Chondrocyte (in vitro differentiated cells): ENCODE results near the gene SLCO1C1. TPM values are rescaled to one million over a fixed set of nuclear protein-coding genes. Genes with fewer than 3 reads are reported as not detected.

ENCODE experiments used
- DNase-seq: peaks from one replicate; pipeline ENCODE4 v3.0.0; 2021; ENCODE audit warnings: mixed read lengths, low spot score
- H3K27ac Mint-ChIP-seq: one replicate; pipeline ENCODE4 v1.8.0; 2021; ENCODE audit warnings: mild to moderate bottlenecking, moderate library complexity, mixed read lengths; ENCODE audit not compliant: unreplicated experiment
- H3K27me3 Mint-ChIP-seq: 2 replicates; pipeline ENCODE4 v1.8.0; 2021; ENCODE audit warnings: low read depth, mixed read lengths
- H3K36me3 Mint-ChIP-seq: 2 replicates; pipeline ENCODE4 v1.8.0; 2021; ENCODE audit warnings: low read depth, mixed read lengths
- H3K4me1 Mint-ChIP-seq: 2 replicates; pipeline ENCODE4 v1.8.0; 2021; ENCODE audit warnings: low read depth, mild to moderate bottlenecking, mixed read lengths
- H3K4me3 Mint-ChIP-seq: one replicate; pipeline ENCODE4 v1.8.0; 2021; ENCODE audit warnings: mild to moderate bottlenecking, moderate library complexity, mixed read lengths; ENCODE audit not compliant: unreplicated experiment
- H3K9me3 Mint-ChIP-seq: 2 replicates; pipeline ENCODE4 v1.8.0; 2021; ENCODE audit warnings: low read depth, mixed read lengths
- CTCF ChIP-seq: fragments of 200-600 bp; sonication (generic); IDR thresholded peaks from 2 replicates; pipeline ENCODE4 v1.5.0; 2021; ENCODE audit warnings: antibody characterized with exemption, mild to moderate bottlenecking, moderate library complexity
- total RNA-seq: library from RNA; stranded (reverse); gene quantifications from 3 replicates; pipeline ENCODE4 v1.2.1, GENCODE V29; 2021

SLCO1C1 gene
- total RNA-seq, 1 donor from 2014 or later = 0.99 TPM

- Mint-ChIP-seq H3K9me3 (peaks cover 7% of the 10 kb centered on the region), H3K4me1 (no peaks in the 10 kb centered on the region), H3K27ac (no peak overlapping the region), H3K36me3 (peaks cover 34% of the 10 kb centered on the region), H3K4me3 (no peak overlapping the region), H3K27me3 (no peaks in the 10 kb centered on the region)
- no peak for TF ChIP-seq CTCF
- DNase-seq = no peak
Observed at GRCh38 chr12:20681334-20681733, 13.8 kb upstream of the SLCO1C1 start.

- Mint-ChIP-seq H3K27me3 (no peaks in the 10 kb centered on the region), H3K4me3 (no peak overlapping the region), H3K36me3 (no peaks in the 10 kb centered on the region), H3K27ac (no peak overlapping the region), H3K4me1 (peaks cover 5% of the 10 kb centered on the region), H3K9me3 (no peaks in the 10 kb centered on the region)
- DNase-seq = no peak
- no peak for TF ChIP-seq CTCF
Observed at GRCh38 chr12:20696181-20696905, 1.2 kb downstream of the SLCO1C1 start.

- DNase-seq = no peak
- no peaks in the 10 kb centered on the region for H3K36me3 Mint-ChIP-seq
- no peak for TF ChIP-seq CTCF
- peaks cover 2% of the 10 kb centered on the region for H3K4me1 Mint-ChIP-seq
- H3K27ac Mint-ChIP-seq = no peak overlapping the region
- H3K9me3 Mint-ChIP-seq = no peaks in the 10 kb centered on the region
- no peak overlapping the region for H3K4me3 Mint-ChIP-seq
- no peaks in the 10 kb centered on the region for H3K27me3 Mint-ChIP-seq
Observed at GRCh38 chr12:20701106-20701505, 6.0 kb downstream of the SLCO1C1 start.

GRCh38 chr12:20704860-20705259 is 9.7 kb downstream of the SLCO1C1 start:
- Mint-ChIP-seq H3K27me3 (no peaks in the 10 kb centered on the region), H3K4me3 (no peak overlapping the region), H3K4me1 (no peaks in the 10 kb centered on the region), H3K36me3 (peaks cover 3% of the 10 kb centered on the region), H3K27ac (no peak overlapping the region), H3K9me3 (no peaks in the 10 kb centered on the region)
- DNase-seq = no peak
- TF ChIP-seq CTCF = no peak

GRCh38 chr12:20711846-20712245 is 16.7 kb downstream of the SLCO1C1 start:
- H3K27ac Mint-ChIP-seq = no peak overlapping the region
- no peaks in the 10 kb centered on the region for H3K27me3 Mint-ChIP-seq
- TF ChIP-seq CTCF = no peak
- H3K9me3 Mint-ChIP-seq = no peaks in the 10 kb centered on the region
- no peak overlapping the region for H3K4me3 Mint-ChIP-seq
- DNase-seq = no peak
- H3K4me1 Mint-ChIP-seq = no peaks in the 10 kb centered on the region
- H3K36me3 Mint-ChIP-seq = peaks cover 3% of the 10 kb centered on the region
